Measurements from ENCODE around the gene BDKRB1.

Gene BDKRB1

GRCh38 chr14:96265383-96266095 lies 9.5 kb downstream of the BDKRB1 start:
- in situ Hi-C loops (cut with MboI; ENCODE audit: low sequenced_read_pairs, unreplicated experiment), result no loop called here
- no peak for DNase-seq (ENCODE audit: low spot score)
- TF ChIP-seq CTCF (IDR thresholded peaks at IDR 0.05; ENCODE audit: borderline replicate concordance, control extremely low read depth, extremely low read depth, insufficient read depth, missing control alignments), result no peak

- DNase-seq (ENCODE audit: low spot score), result no peak
- TF ChIP-seq CTCF (IDR thresholded peaks at IDR 0.05; ENCODE audit: borderline replicate concordance, control extremely low read depth, extremely low read depth, insufficient read depth, missing control alignments), result no peak
- in situ Hi-C loops (cut with MboI; ENCODE audit: low sequenced_read_pairs, unreplicated experiment), result no loop called here
These were observed 11.3 kb downstream of the BDKRB1 start for GRCh38 chr14:96267336-96267735.

GRCh38 chr14:96267916-96268315 lies 11.9 kb downstream of the BDKRB1 start:
- in situ Hi-C loops (cut with MboI; ENCODE audit: low sequenced_read_pairs, unreplicated experiment), result no loop called here
- no peak for DNase-seq (ENCODE audit: low spot score)
- TF ChIP-seq CTCF (IDR thresholded peaks at IDR 0.05; ENCODE audit: borderline replicate concordance, control extremely low read depth, extremely low read depth, insufficient read depth, missing control alignments), result no peak

- DNase-seq (ENCODE audit: low spot score), result no peak
- in situ Hi-C loops (cut with MboI; ENCODE audit: low sequenced_read_pairs, unreplicated experiment), result no loop called here
- no peak for TF ChIP-seq CTCF (IDR thresholded peaks at IDR 0.05; ENCODE audit: borderline replicate concordance, control extremely low read depth, extremely low read depth, insufficient read depth, missing control alignments)
These were observed 12.7 kb downstream of the BDKRB1 start for GRCh38 chr14:96268431-96269358.

- TF ChIP-seq CTCF (IDR thresholded peaks at IDR 0.05; ENCODE audit: borderline replicate concordance, control extremely low read depth, extremely low read depth, insufficient read depth, missing control alignments), result no peak
- in situ Hi-C loops (cut with MboI; ENCODE audit: low sequenced_read_pairs, unreplicated experiment), result no loop called here
- no peak for DNase-seq (ENCODE audit: low spot score)
These were observed 13.3 kb downstream of the BDKRB1 start for GRCh38 chr14:96269359-96269710.

GRCh38 chr14:96270565-96271420 lies 14.8 kb downstream of the BDKRB1 start:
- no peak for TF ChIP-seq CTCF (IDR thresholded peaks at IDR 0.05; ENCODE audit: borderline replicate concordance, control extremely low read depth, extremely low read depth, insufficient read depth, missing control alignments)
- in situ Hi-C loops (cut with MboI; ENCODE audit: low sequenced_read_pairs, unreplicated experiment), result loop anchor here (10.0 kb wide), 1 partner anchor 176 kb away; no protein-coding TSS in a partner anchor
- no peak for DNase-seq (ENCODE audit: low spot score)
